ENCODE measurements around the gene CYP26C1. TPM values are rescaled to one million over a fixed set of nuclear protein-coding genes. Genes with fewer than 3 reads are reported as not detected.

The CYP26C1 gene
- total and polyA plus RNA-seq, 2 of the 13 experiments (the other 11 are each of a cell fraction or from before 2014, with no cell fraction given), result 0.02 TPM; not detected in 1

DNA sequence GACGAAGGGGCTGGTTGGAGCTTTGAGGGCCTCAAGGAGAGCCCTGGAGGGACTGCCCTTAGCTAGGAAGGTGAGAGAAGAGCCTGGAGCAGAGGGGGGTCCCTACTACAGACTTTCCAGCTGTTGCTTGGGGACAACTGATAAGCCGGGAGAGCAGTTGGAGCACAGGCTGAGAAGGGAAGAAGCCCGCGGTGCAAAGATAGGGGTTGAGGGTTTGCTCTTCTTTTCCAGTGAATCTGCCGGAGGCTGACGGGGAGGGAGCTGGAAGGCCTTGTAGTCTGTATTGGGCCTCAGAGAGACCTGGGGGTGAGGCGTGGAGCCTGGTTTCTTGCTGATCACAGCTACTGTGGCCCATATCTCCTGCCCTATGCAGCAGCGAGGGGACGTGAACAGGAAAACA lies 36.8 kb downstream of the CYP26C1 start:
- CTCF ChIA-PET (ENCODE audit: low intra/inter-chr PET ratio, low total read pairs), result no interaction called here

GRCh38 chr10:93098816-93099215 lies 38.2 kb downstream of the CYP26C1 start:
- no TSS peak for BruUV-seq (replicated peaks)
- H3K36me3 ChIP-seq (replicated peaks in 1 of 2; ENCODE audit: control insufficient read depth in 1 of 2, insufficient read depth in 2 of 2, low read length in 2 of 2), result no peaks in the 10 kb centered on the region
- H3K9ac ChIP-seq (ENCODE audit: insufficient read depth, low read depth, low read length), result no peak overlapping the region
- ATAC-seq (no peak), FAIRE-seq (no peak), DNase-seq (ENCODE audit: low spot score) (no peak)
- H3K79me2 ChIP-seq (ENCODE audit: insufficient read depth, low read length), result no peaks in the 10 kb centered on the region
- H4K20me1 ChIP-seq (ENCODE audit: insufficient read depth, low read length), result no peaks in the 10 kb centered on the region
- H3K9me3 ChIP-seq (ENCODE audit: low read length), result no peaks in the 10 kb centered on the region
- intact Hi-C loops (cut with micrococcal nuclease; ENCODE audit: unreplicated experiment), result no loop called here
- no peaks in the 10 kb centered on the region; a peak in 1 of 5 replicates for H3K27me3 ChIP-seq (ENCODE audit: control insufficient read depth in 1 of 2, insufficient read depth in 2 of 2, low read length in 2 of 2)
- H2AFZ ChIP-seq (ENCODE audit: low read length), result no peak overlapping the region
- H3K4me1 ChIP-seq (ENCODE audit: insufficient read depth, low read length), result no peaks in the 10 kb centered on the region
- 0% methylated on average over 3 of the region's 3 CpGs for WGBS (ENCODE audit: low lambda C conversion rate)
- in situ Hi-C loops (cut with HindIII; ENCODE audit: extremely low pct_ligation_motif_present, low pct_unique_long_range_greater_than_20kb), result no loop called here
- no peak overlapping the region for H3K27ac ChIP-seq (ENCODE audit: extremely low read length, insufficient read depth, low read length)
- no peak overlapping the region for H3K4me2 ChIP-seq (ENCODE audit: low read depth, low read length)
- no peak overlapping the region for H3K4me3 ChIP-seq (replicated peaks in 1 of 3; ENCODE audit: insufficient read depth in 1 of 3, low read depth in 2 of 3, low read length in 3 of 3)
- ChIA-PET CTCF (ENCODE audit: low intra/inter-chr PET ratio, low total read pairs) (no interaction called here), POLR2A (no interaction called here)
- TF ChIP-seq MYC (CRISPR knock-in tag; IDR thresholded peaks at IDR 0.05; ENCODE audit: borderline replicate concordance), result no peak
- no peak for TF ChIP-seq ZNF614 (CRISPR knock-in tag; IDR thresholded peaks at IDR 0.05; ENCODE audit: borderline replicate concordance)
- no peak for TF ChIP-seq ZNF333 (CRISPR knock-in tag; IDR thresholded peaks at IDR 0.05; ENCODE audit: borderline replicate concordance)
- no peak for TF ChIP-seq ZBTB10 (CRISPR knock-in tag; IDR thresholded peaks at IDR 0.05; ENCODE audit: borderline replicate concordance)
- no peak for TF ChIP-seq REL (CRISPR knock-in tag; conservative IDR thresholded peaks at IDR 0.05)
- no peak for TF ChIP-seq MYNN (CRISPR knock-in tag; IDR thresholded peaks at IDR 0.05; ENCODE audit: low read depth)
- no peak for TF ChIP-seq HOXD1 (CRISPR knock-in tag; IDR thresholded peaks at IDR 0.05)
- TF ChIP-seq KMT2A (CRISPR knock-in tag; IDR thresholded peaks at IDR 0.05), result no peak
- no peak for TF ChIP-seq ZBTB44 (CRISPR knock-in tag; IDR thresholded peaks at IDR 0.05)
- TF ChIP-seq BHLHE40 (IDR thresholded peaks at IDR 0.05; ENCODE audit: low read length), result no peak
- no peak for TF ChIP-seq ZNF225 (CRISPR knock-in tag; IDR thresholded peaks at IDR 0.05)
- no peak for TF ChIP-seq POLR2AphosphoS5 (IDR thresholded peaks at IDR 0.05; ENCODE audit: low read depth, low read length)
- no peak for TF ChIP-seq MAFG (CRISPR knock-in tag; IDR thresholded peaks at IDR 0.05)
- TF ChIP-seq HNRNPK (IDR thresholded peaks at IDR 0.05; ENCODE audit: low read depth, low read length, poor library complexity, severe bottlenecking), result no peak

More for the DNA sequence above, 36.8 kb downstream of the CYP26C1 start:
- Histone ChIP-seq H3K4me3 (replicated peaks in 1 of 3; ENCODE audit: insufficient read depth in 1 of 3, low read depth in 2 of 3, low read length in 3 of 3) (no peak overlapping the region), H3K9ac (ENCODE audit: insufficient read depth, low read depth, low read length) (no peak overlapping the region), H3K36me3 (replicated peaks in 1 of 2; ENCODE audit: control insufficient read depth in 1 of 2, insufficient read depth in 2 of 2, low read length in 2 of 2) (no peaks in the 10 kb centered on the region), H3K27ac (ENCODE audit: extremely low read length, insufficient read depth, low read length) (no peak overlapping the region), H2AFZ (ENCODE audit: low read length) (no peak overlapping the region), H3K9me3 (ENCODE audit: low read length) (no peaks in the 10 kb centered on the region), H3K4me1 (ENCODE audit: insufficient read depth, low read length) (no peaks in the 10 kb centered on the region), H3K79me2 (ENCODE audit: insufficient read depth, low read length) (no peaks in the 10 kb centered on the region), H4K20me1 (ENCODE audit: insufficient read depth, low read length) (no peaks in the 10 kb centered on the region), H3K4me2 (ENCODE audit: low read depth, low read length) (no peak overlapping the region), H3K27me3 (ENCODE audit: control insufficient read depth in 1 of 2, insufficient read depth in 2 of 2, low read length in 2 of 2) (no peaks in the 10 kb centered on the region; a peak in 1 of 5 replicates)
- no peak for FAIRE-seq
- 58% methylated on average over 5 of the region's 9 CpGs for WGBS (ENCODE audit: low lambda C conversion rate)
- no peak for ATAC-seq
- no peak for TF ChIP-seq ZC3H13 (CRISPR knock-in tag; IDR thresholded peaks at IDR 0.05)
- no peak for TF ChIP-seq MED1 (CRISPR knock-in tag; IDR thresholded peaks at IDR 0.05)
- TF ChIP-seq HNRNPLL (IDR thresholded peaks at IDR 0.05; ENCODE audit: low read depth, low read length, poor library complexity, severe bottlenecking), result no peak
- no peak for TF ChIP-seq HNF4G (IDR thresholded peaks at IDR 0.05; ENCODE audit: borderline replicate concordance, low read depth, low read length)
- no peak for TF ChIP-seq HNF4G (CRISPR knock-in tag; IDR thresholded peaks at IDR 0.05; ENCODE audit: borderline replicate concordance, low read depth)
- TF ChIP-seq ZNF607 (CRISPR knock-in tag; IDR thresholded peaks at IDR 0.05; ENCODE audit: borderline replicate concordance), result no peak
- no peak for TF ChIP-seq ZBTB21 (CRISPR knock-in tag; IDR thresholded peaks at IDR 0.05)
- no peak for TF ChIP-seq NCOA2 (CRISPR knock-in tag; IDR thresholded peaks at IDR 0.05)
- no TSS peak for BruUV-seq (replicated peaks)
- POLR2A ChIA-PET, result no interaction called here
- intact Hi-C loops (cut with micrococcal nuclease; ENCODE audit: unreplicated experiment) (no loop called here), in situ Hi-C loops (cut with HindIII; ENCODE audit: extremely low pct_ligation_motif_present, low pct_unique_long_range_greater_than_20kb) (no loop called here)
- DNase-seq (ENCODE audit: low spot score), result no peak
